COR-L47 (cell line): ENCODE measurements around the gene DHX34.
"Not testable (repeated sequence)": the region's sequence is repeated elsewhere in the genome, so short reads cannot be mapped to it uniquely, and the experiment has no call there.

ENCODE experiments used
- DNase-seq: peaks from one replicate; lab custom pipeline; 2025; lab: John Stamatoyannopoulos, UW

The DHX34 gene

DNA sequence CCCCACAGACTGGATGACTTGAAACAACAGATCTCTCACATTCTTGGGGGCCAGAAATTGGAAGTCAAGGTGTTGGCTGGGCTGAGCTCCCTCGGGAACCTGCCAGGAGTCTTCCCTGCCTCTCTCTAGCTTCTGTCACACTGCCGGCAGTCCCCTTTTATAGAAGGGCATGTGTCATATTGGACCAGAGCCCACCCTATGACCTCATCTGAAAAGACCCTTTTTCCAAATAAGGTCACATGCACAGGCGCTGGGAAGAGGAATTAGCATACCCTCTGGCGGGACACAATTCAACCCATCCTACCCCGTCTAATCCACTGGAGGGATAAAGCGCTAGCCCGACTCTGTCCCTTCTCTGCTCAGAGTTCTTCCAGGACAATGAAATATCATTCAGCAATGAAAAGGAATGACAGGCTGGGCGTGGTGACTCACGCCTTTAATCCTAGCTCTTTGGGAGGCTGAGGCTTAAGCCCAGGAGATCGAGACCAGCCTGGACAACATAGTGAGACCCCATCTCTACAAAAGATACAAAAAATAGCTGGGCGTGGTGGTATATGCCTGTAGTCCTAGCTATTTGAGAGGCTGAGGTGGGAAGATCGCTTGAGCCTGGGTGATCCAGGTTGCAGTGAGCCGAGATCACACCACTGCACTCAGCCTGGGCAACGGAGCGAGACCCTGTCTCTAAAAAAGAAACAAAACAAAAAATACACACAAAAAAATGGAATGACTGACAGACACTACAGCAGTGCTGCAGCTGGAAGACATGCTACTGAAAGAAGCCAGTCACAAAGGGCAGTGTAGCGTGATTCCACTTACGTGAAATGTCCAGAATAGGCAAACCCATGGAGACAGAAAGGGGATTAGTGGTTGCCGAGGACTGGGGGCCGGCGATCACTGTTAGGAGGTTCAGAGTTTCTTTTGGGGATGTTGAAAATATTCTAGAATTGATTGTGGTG is 41.7 kb downstream of the DHX34 start:
- DNase-seq, result no peak

DNA sequence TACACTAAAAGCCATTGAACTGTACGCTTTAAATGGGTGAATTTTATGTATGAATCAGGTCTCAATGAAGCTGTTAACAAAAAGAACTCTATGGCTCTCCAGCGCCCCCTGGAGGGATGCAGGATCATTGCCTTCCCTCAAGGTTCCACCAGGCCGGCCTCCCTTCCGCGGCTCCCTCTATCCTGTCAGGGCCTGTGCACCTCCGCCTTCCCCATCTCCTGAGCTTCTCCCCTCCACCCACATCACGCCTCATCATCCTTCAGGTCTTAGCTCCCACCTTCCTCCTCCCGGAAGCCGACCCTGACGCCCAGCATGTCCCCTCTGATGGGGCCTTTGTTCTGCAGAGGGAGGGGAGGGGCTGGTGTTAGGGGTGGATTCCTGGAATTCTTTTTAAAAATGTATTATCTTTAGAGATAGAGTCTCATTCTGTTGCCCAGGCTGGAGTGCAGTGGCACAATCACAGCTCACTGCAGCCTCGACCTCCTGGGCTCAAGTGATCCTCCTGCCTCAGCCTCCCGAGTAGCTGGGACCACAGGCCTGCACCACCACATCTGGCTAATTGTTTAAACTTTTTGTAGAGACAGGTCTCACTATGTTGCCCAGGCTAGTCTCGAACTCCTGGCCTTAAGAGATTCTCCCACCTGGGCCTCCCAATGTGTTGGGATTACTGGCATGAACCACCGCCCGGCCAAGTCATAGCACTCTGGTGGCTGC is 42.6 kb downstream of the DHX34 start:
- DNase-seq, result peak; percentile 42

DNA sequence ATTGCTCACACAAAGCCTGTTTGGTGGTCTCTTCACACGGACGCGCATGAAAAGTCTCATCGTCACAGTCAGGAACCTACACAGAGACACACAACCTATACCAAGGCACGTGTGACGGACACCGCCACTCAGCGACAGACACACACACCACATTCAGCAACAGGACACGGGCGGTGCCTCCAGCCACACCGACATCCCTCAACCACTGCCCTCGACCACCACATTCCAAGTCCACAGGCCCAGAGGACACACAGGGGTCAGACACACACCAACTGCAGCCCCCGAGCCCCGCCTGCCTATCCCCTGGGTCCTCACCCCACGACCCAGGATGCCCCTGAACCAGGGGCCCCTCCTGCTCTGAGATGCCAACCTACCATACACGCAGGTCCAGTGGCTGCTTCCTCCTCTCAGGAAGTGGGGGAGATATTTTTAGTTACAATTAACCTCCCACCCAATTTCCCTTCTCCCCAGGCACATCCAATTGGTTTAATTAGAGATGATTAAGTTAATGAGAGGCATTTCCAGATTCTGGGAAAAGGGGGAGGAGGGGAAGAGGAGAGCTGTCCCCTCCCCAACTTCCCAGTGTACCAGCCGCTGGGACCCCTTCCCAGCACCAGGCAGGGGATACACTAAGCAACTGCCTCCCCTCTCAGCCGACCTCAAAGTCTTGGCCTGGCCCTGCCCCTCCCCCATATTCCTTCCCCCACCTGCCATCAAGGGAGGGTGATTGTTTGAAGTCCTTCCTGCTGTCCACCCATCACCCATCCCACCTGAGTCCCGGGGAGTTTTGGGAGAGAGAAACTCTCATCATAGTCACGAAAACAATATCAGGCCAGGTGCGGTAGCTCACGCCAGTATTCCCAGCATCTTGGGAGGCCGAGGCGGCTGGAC is 49.8 kb downstream of the DHX34 start:
- DNase-seq, result no peak

DNA sequence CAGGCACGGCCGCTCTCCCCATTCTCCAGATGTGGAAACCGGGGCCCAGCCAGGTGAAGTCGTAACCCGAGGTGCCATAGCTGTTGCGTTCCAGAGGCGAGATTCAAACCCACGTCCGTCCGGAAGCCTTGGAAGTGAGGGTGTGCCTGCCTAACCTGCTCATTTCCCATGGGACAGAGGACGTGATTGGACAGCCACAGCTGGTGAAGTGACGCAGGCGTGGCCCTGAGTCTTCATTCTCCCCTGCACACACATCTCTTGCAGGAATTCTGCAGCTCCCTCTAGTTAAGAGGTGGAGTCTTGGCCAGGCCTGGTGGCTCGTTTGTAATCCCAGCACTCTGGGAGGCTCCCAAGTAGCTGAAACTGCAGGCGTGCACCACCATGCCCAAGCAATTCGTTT is 53.4 kb downstream of the DHX34 start:
- no peak for DNase-seq

DNA sequence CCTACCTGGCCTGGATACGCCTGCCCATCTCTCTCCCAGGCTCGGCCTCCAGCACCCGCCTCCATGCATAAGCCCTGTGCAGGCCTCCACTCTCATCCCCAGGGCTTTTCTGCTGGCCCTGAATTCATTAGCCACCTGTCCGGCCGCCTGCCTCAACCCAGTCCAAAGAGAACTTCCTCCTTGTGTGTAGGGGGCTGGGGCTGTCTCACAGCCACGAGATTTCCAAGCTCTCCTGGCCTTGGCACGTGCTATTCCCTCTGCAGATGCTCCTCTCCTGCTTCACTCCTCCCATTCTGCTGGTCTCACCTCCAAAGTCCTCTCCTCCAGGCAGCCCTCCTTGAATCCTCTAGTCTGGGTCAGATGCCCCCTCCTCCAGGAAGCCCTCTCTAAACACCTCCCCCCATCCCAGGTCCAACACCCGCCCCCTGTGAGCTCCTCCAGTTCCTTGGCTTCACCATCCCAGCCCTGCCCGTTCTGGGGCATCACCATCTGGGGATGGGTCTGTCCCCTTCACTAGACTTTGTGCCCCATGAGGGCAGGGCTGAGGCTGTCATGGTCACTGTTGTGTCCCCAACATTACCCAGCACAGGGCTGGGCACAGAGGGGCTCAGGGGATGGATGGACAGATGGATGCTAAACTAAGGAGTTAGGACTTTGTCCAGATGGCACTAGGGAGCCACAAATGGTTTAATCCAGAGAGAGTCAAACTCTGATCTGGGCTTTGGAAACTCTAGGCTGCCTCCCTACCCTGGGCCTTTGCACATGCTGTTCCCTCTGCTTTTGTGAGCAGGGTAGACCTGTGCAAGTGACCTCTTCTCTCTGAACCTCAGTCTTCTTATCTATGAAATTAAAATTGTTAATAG is 55.5 kb downstream of the DHX34 start:
- DNase-seq, result no peak

DNA sequence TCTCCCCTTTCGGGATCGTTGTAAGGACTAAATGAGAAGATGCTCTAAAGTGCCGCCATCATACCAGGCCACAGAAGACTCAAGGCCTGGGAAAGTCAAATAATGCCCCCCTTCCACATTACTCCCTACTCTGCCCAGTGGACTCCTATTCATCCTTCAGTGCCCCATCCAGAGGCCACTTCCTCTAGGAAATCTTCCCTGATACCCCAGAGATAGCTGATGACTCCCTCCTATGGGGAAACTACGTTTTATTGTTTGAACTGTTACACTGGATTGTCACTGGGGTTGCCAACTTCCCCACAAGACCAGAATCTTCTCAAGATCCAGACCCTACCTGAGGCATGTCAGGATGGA is 56.1 kb downstream of the DHX34 start:
- DNase-seq, result no peak

DNA sequence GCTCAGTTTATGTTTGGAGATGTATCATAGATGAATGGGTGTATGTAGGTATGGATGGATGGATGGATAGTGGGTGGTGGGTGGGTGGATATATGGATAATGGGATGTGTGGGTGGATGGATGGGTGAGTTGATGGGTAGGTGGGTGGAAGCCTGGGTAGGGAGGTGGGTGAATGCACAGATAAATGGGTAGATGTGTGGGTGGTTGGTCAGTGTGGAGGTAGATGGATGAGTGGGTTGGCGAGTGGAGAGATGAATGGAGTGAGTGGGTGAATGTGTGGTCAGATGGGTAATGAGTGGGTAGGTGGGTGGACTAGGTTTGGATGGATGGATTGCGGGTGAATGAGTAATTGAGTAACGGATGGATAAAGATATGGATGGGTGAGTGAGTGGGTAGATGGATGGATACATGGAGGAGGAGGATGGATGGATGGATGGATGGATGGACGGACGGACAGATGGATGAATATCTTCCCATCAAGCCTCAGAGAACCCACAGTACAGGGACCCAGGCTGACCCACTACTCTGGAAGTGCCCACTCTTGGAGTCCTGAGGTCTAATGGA is 56.8 kb downstream of the DHX34 start:
- DNase-seq, result no peak

DNA sequence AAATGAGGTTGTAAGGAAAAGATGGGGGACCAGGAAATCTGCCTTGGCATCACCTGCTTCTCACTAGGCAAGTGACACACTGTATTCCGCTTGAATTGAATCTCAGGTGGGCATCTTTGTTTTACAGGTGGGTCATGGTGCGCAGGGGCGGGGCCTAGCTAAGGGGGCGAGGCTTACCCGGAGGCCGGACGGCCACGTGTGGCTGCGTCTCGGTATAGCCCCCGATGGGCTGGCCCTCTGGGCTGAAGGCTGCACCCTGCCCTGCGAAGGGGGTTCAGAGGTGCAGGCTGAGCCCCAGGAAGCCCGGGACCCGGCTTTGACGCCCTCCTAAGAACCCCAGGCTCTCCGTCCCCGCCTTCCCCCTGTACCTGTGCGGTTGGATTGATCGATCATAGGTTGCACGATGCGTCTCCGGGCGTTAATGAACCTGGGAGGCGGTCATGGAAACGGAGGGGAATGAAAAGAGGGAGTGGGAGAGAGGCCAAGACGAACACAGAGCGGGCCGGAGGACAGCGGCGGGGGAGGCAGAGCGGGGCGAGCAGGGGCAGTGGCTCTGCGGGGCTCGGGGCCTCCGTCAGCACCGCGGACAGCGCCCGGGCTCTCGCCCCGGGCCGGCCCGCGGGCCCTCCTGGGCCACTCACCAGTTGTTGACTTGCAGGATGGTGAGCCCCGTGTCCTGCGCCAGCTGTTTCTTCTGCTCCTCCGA is 57.7 kb downstream of the DHX34 start:
- no peak for DNase-seq

DNA sequence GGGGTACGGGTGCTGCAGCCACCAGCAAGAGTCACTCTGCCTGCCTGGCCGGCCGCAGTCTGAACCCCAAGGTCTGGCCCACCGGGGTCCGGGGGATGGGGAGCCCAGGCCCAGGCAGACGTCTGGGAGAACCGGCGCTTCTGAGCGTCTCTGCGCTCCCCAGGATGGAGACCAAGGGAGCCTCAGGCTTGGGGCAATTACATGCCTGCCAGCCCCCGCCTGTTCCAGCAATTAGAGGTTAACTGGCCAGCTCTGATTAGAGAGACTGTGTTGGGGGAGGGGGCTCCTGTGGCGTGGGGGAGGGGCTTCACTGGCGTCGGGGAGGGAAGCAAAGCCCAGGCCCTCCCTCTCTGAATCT is 58.3 kb downstream of the DHX34 start:
- peak; percentile 31 for DNase-seq

DNA sequence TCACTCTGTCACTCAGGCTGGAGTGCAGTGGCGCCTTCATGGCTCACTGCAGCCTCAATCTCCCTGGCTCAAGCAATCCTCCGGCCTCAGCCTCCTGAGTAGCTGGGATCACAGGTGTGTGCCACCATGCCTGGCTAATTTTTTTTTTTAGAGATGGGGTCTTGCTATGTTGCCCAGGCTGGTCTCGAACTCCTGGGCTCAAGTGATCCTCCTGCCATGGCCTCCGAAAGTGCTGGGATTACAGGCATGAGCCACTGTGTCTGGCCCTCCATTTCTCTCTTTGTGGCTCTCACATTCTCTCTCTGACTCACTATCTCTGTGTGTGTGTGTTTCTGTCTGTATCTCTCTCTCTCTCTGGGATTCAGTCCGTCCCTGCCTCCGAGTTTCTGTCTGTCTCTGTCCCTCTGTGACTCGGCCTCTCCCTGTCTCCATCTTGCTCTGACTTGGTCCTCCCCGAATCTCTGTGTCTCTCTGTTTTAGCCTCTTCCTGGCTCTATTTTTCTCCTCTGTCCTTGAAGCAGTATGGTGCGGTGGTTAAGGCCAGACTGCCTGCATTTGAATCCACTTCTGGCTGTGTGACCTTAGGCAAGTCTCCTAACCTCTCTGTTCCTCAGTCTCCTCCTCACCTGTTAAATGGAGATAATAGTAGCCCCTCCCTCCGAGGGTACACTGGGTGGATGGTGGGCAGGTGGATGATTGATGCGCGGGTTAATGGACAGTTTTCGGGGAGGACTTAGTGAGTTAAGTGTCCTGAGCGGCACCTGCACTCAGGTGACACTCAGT is 59.2 kb downstream of the DHX34 start:
- no peak for DNase-seq

DNA sequence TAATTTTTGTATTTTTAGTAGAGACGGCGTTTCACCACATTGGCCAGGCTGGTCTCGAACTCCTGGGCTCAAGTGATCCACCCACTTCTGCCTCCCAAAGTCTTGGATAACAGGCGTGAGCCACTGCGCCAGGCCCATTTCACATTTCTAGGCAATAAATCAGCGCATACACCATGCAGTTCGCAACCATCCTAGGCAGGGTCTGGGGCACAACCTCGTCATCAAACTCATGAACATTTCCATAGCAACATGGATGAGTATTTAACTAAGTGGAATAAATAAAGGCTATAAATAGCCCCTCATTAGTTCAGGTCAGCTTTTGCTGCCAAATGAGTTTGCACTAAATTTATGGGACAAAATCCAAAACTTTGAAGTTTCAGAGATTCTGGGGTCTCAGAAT is 62.0 kb downstream of the DHX34 start:
- no peak for DNase-seq

DNA sequence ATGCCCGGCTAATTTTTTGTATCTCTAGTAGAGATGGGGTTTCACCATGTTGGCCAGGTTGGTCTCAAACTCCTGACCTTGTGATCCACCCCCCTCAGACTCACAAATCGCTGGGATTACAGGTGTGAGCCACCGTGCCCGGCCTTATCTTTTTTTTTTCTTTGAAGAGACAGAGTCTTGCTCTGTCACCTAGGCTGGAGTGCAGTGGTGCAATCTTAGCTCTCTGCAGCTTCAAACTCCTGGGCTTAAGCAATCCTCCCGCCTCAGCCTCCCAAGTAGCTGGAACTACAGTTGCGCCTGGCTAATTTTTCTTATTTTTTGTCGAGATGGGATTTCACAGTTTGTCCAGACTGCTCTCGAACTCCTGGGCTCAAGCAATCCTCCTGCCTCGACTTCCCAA is 62.6 kb downstream of the DHX34 start:
- not testable (repeated sequence) for DNase-seq

DNA sequence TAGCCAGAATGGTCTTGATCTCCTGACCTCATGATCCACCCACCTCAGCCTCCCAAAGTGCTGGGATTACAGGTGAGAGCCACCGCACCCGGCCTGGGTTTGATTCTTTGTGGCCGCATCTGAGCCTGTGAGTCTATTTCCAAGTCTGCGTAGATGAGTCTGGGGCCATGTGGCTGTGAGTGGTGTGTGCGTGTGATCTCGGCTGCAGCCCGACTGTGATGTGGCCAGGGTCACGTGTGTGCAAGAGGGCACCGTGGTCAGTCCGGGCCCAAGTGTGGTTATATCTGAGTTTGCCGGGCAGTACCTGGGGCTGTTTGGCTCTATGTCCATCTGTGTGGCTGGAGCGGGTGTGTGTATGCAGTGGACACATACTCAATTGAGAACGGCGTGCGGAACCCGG is 64.8 kb downstream of the DHX34 start:
- DNase-seq, result no peak

DNA sequence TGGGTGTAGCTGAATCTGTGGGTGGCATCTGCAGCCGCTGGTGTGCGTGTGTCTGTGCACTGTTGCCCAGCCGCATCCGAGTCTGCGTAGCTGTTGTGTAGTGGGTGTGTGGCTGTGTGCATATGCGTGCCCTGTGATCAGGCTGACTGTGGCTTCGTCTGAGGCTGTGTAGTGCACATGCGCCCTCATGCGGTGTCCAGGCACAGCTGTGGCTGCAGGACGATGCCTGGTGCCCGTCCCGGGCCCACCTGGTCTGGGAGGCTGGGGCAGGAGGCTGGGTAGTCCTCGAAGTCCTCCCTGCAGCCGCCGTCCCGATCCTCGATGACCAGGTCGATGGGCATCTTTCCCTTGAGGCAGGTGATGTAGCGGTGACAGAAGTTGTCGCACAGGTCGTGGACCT is 65.4 kb downstream of the DHX34 start:
- peak; percentile 53 for DNase-seq

DNA sequence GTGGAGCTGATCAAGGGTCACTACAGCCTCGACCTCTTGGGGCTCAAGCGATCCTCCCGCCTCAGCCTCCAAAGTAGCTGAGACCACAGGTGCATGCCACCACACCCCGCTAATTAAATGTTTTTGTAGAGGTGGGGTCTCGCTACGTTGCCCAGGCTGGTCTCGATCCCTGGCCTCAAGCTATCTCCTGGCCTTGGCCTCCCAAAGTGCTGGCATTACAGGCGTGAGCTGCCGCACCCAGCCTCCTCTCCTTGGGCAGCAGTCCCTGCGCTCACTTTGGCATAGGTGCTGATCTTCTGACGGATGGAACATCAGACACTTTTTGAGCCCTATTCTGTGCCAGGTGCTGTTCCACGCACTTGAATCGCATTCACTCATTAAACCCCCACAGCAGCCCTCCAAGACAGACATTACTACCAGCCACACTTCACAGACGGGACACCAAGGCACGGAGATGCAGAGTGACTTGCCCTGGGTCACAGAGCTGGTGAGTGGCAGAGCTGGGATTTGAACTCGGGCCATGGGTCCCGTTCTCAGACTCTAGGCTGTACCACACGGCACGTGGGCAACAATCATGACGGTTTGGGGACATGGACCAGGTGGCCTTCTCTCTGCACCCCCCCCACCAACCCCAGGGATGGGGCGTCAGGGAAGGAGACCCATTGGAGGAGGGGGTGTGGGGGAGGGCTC is 67.0 kb downstream of the DHX34 start:
- no peak for DNase-seq

DNA sequence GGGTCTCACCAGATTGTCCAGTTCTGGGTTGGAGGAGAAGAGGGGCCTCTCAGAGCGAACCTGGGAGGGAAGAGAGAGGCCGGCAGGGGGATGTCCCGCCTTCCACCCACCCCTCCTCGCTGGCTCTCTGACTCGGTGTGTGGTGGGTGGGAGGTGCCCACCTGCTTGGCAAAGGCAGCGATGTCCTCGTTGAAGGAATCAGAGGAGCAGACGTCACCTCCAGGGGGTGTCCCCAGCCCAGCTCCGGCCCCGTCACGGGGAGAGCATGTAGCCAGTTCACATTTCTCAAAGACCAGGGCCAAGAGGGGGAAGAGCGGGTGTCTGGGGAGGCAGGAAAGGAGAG is 67.5 kb downstream of the DHX34 start:
- no peak for DNase-seq

DNA sequence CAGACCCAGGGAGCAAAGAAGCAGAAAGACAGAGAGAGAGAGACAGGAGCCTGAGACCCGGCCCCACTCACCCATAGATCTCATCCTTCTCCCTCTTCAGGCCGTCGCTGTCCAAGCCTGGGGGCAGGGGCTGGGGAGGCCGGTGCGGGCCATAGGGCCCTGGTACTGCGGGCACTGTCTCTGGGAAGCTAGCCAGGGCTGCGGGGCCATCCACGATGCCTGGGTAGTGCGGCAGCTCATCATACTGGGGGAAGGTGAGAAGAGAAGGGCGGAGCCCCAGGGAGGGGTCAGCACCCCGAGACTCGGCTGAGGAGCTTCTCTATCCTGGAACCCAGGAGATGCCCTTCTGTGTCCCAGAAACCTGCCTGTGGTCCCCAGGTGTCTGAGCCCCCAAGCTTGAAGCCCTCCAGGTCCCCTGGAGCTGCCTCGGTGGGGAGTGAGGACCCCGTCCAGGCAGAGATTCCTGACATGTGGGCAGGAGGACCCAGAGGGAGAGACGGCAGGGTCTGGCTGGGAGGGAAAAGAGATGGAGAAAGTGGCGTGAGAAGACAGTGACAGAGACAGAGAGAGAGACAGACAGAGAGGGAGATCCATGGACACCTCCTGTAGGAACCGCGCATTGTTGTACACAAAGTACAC is 68.1 kb downstream of the DHX34 start:
- no peak for DNase-seq

DNA sequence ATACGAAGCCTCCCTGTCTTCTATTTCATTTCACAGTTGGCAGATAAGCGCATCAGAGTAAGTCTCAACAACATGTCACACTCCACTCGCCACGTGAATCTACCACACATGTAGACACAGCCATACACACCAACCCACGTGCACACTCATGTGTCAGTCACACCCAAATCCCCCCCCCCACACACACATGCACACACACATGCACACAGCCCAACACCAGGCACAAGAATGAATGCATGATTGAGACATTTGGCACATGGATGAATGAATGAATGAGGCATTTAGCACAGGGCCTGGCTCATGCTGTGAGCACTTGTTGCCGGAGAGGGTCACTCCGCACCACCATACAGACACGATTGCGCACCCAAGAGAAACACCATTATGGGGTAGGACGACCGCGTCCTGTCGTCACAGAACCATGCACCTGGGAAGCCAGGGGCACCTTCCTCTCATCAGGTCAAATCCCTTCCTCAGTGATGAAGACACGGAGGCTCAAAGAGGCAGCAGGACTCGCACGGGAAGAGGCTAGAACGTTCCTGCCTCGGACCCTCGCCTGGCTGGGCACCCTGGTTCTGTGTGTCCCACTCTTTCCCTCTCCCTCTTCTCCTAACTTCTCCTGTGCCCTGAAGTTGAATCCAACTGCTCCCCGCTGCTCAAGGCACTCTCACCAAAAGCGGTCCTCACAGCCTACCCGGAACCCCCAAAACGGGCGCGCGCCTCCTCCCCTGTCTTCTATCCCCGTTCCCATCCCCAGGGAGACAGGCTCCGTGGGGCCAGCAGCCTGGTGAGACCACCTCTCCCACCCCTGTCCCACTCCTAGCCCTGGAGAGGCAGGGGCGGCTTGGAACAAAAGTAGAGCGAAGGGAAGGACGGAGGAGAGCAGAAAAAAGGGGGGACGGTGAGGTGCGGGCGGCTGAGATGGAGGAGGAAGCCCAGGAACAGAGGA is 68.9 kb downstream of the DHX34 start:
- no peak for DNase-seq
